Fibroblast of lung (primary cell): ENCODE results near the gene MINDY4B.

ENCODE experiments used
- EZH2 ChIP-seq: IDR thresholded peaks from 2 replicates; pipeline ENCODE4 v1.5.1; 2012; ENCODE audit warnings: low read length, control low read depth, mild to moderate bottlenecking; ENCODE audit errors: missing control alignments
- TF ChIP-seq, protein P1 (sequence below), 2 donors: IDR thresholded peaks in 1 of 2; conservative IDR thresholded peaks in 1 of 2; 1 replicate in 1 of 2; 2 replicates in 1 of 2; pipeline ENCODE4 v1.5.1; 2011 to 2012; ENCODE audit warnings: low read length in 2 of 2, control low read depth in 1 of 2, inconsistent platforms in 1 of 2, low read depth in 1 of 2, mild to moderate bottlenecking in 1 of 2

DNA sequence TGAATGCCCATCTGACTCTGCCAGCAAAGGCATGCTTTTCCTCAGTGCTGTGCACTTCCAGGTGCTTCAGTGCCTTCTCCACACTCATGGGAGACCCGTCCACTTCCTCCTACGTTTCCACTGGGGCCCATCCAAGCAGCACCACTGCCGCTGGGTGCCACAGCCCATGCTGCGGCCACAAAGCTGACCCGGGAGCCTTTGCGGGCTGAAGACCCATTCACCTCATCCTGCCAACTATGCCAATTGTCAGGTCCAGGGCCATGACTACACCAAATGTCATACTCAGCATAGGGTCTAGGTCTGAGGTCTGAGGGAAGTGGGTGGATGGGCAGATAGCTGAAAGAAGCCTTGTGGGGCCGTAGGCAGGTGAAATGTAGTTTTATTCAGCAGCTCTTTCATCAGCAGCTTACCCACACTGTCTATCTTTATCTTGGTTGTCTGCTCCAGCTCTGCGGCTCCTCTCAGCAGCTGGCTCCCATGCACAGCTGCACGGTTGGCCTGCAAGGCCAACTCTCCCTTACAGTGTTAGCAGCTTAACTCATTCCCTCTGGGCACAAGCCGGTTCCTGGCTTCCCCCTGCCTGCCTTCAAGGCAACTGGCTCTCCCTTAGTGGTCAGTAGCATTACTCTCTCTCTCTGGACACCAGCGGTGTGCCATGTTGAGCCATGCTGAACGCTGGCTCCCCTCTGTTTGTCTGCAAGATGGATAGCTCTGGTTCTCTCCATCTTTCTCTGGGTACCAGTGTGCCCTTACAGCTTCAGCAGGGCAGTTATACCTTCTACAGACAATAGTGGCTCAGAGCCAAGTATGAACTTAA is 78.6 kb downstream of the MINDY4B start:
- no peak for TF ChIP-seq EZH2
- TF ChIP-seq, protein P1, sequence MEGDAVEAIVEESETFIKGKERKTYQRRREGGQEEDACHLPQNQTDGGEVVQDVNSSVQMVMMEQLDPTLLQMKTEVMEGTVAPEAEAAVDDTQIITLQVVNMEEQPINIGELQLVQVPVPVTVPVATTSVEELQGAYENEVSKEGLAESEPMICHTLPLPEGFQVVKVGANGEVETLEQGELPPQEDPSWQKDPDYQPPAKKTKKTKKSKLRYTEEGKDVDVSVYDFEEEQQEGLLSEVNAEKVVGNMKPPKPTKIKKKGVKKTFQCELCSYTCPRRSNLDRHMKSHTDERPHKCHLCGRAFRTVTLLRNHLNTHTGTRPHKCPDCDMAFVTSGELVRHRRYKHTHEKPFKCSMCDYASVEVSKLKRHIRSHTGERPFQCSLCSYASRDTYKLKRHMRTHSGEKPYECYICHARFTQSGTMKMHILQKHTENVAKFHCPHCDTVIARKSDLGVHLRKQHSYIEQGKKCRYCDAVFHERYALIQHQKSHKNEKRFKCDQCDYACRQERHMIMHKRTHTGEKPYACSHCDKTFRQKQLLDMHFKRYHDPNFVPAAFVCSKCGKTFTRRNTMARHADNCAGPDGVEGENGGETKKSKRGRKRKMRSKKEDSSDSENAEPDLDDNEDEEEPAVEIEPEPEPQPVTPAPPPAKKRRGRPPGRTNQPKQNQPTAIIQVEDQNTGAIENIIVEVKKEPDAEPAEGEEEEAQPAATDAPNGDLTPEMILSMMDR (conservative IDR thresholded peaks at IDR 0.05 in 1 of 2, IDR thresholded peaks at IDR 0.05 in 1 of 2; ENCODE audit: low read depth in 1 of 2, low read length in 2 of 2), result no peak
